H1 (cell line): ENCODE results near the gene CYP11A1. TPM values are rescaled to one million over a fixed set of nuclear protein-coding genes. Genes with fewer than 3 reads are reported as not detected.

Experiments
- CTCF ChIA-PET: fragments of 300-600 bp; sonication (Branson Sonifier 250); formaldehyde crosslinking; loops from one replicate; lab custom pipeline; 2021; ENCODE audit not compliant: partially characterized antibody; lab: Charles Lee
- POLR2A ChIA-PET: fragments of 300-600 bp; sonication (Branson Sonifier 250); formaldehyde crosslinking; loops from one replicate; lab custom pipeline; 2021; ENCODE audit warnings: inconsistent platforms; ENCODE audit not compliant: partially characterized antibody; lab: Charles Lee
- DNase-seq, 2 experiments: peaks; one replicate each; pipeline versions ENCODE4 v3.0.0 to v3.0.0-alpha.2; 2010 to 2022; ENCODE audit warnings: low spot score in 2 of 2, low read depth in 1 of 2, mixed read lengths in 1 of 2
- FAIRE-seq: peaks from 2 replicates; lab custom pipeline; 2011; peaks lifted over from hg19 to GRCh38; lab: Jason Lieb, UNC
- H2AFZ ChIP-seq: 2 replicates; pipeline ENCODE4 v1.8.1; 2012; ENCODE audit warnings: low read length, inconsistent platforms
- H2AK5ac ChIP-seq: 2 replicates; pipeline ENCODE4 v1.6.1; 2013; ENCODE audit warnings: low read depth, low read length
- H2BK120ac ChIP-seq: replicated peaks from 2 replicates; pipeline ENCODE3; 2013; ENCODE audit warnings: low read depth, low read length, inconsistent platforms
- H2BK12ac ChIP-seq: 2 replicates; pipeline ENCODE4 v1.6.1; 2013; ENCODE audit warnings: low read depth, low read length
- H2BK15ac ChIP-seq: 2 replicates; pipeline ENCODE4 v1.6.1; 2013; ENCODE audit warnings: low read length
- H2BK20ac ChIP-seq: 2 replicates; pipeline ENCODE4 v1.6.1; 2013; ENCODE audit warnings: low read length
- H2BK5ac ChIP-seq: 2 replicates; pipeline ENCODE4 v1.6.1; 2013; ENCODE audit warnings: low read depth, low read length
- H3K14ac ChIP-seq: 2 replicates; pipeline ENCODE4 v1.6.1; 2013; ENCODE audit warnings: inconsistent platforms; ENCODE audit not compliant: insufficient read length
- H3K18ac ChIP-seq: 2 replicates; pipeline ENCODE4 v1.6.1; 2013; ENCODE audit warnings: low read length; ENCODE audit errors: extremely low read depth
- H3K23ac ChIP-seq: 2 replicates; pipeline ENCODE4 v1.6.1; 2013; ENCODE audit warnings: inconsistent platforms; ENCODE audit not compliant: insufficient read length
- H3K23me2 ChIP-seq: 2 replicates; pipeline ENCODE4 v1.6.1; 2013; ENCODE audit warnings: low read depth, low read length
- H3K27ac ChIP-seq: 2 replicates; pipeline ENCODE4 v1.6.1; 2011; ENCODE audit warnings: low read depth, low read length, inconsistent platforms
- H3K27me3 ChIP-seq, 4 experiments: replicated peaks in 1 of 4; 1 replicate in 1 of 4; 2 replicates in 3 of 4; pipeline versions ENCODE4 v1.6.1 to v1.8.1; 2011 to 2013; ENCODE audit warnings: low read length in 3 of 4, mild to moderate bottlenecking in 3 of 4, inconsistent platforms in 2 of 4, mixed read lengths in 2 of 4, moderate library complexity in 1 of 4; ENCODE audit not compliant: control insufficient read depth in 3 of 4, insufficient read depth in 3 of 4; ENCODE audit errors: extremely low read depth in 1 of 4
- H3K36me3 ChIP-seq, 4 experiments: 2 replicates each; pipeline versions ENCODE4 v1.6.1 to v1.8.1; 2011 to 2013; ENCODE audit warnings: mild to moderate bottlenecking in 4 of 4, low read length in 3 of 4, moderate library complexity in 2 of 4, control low read depth in 1 of 4, inconsistent platforms in 1 of 4; ENCODE audit not compliant: insufficient read depth in 4 of 4, control insufficient read depth in 2 of 4
- H3K4ac ChIP-seq: replicated peaks from 2 replicates; pipeline ENCODE3; 2013; ENCODE audit warnings: low read length, low read depth, mixed read lengths, inconsistent platforms; ENCODE audit not compliant: insufficient read length
- H3K4me1 ChIP-seq, 4 experiments: replicated peaks in 1 of 4; 1 replicate in 1 of 4; 2 replicates in 3 of 4; pipeline versions ENCODE4 v1.6.1 to v1.8.1; 2011 to 2013; ENCODE audit warnings: low read length in 3 of 4, inconsistent platforms in 2 of 4, mixed read lengths in 1 of 4; ENCODE audit not compliant: insufficient read depth in 4 of 4, control insufficient read depth in 3 of 4
- H3K4me2 ChIP-seq, 2 experiments: 2 replicates each; pipeline versions ENCODE4 v1.6.1 to v1.8.1; 2011 to 2013; ENCODE audit warnings: low read depth in 2 of 2, low read length in 2 of 2, control low read depth in 1 of 2, inconsistent platforms in 1 of 2, mild to moderate bottlenecking in 1 of 2; ENCODE audit not compliant: insufficient read depth in 1 of 2
- H3K4me3 ChIP-seq, 4 experiments: fragments of 200-600, 300-600 bp in 1 of 4; sonication (generic), shearing (Covaris generic), sonication (Bioruptor Twin) in 1 of 4; 2 replicates each; pipeline versions ENCODE4 v1.5.1 to v1.8.1; 2011 to 2016; ENCODE audit warnings: low read length in 4 of 4, low read depth in 3 of 4, control low read depth in 2 of 4, inconsistent platforms in 2 of 4, mild to moderate bottlenecking in 2 of 4, mixed read lengths in 1 of 4, moderate library complexity in 1 of 4; ENCODE audit not compliant: insufficient read depth in 2 of 4; ENCODE audit errors: extremely low read depth in 1 of 4
- H3K56ac ChIP-seq: replicated peaks from 2 replicates; pipeline ENCODE3; 2013; ENCODE audit warnings: low read depth, mild to moderate bottlenecking, mixed read lengths, low read length, inconsistent platforms; ENCODE audit not compliant: insufficient read length
- H3K79me1 ChIP-seq: 2 replicates; pipeline ENCODE4 v1.6.1; 2013; ENCODE audit warnings: low read depth, low read length, control low read depth
- H3K79me2 ChIP-seq, 2 experiments: 2 replicates each; pipeline versions ENCODE4 v1.6.1 to v1.8.1; 2012 to 2013; ENCODE audit warnings: low read length in 2 of 2, mild to moderate bottlenecking in 2 of 2, inconsistent platforms in 1 of 2; ENCODE audit not compliant: insufficient read depth in 2 of 2, control insufficient read depth in 1 of 2
- H3K9ac ChIP-seq, 4 experiments: replicated peaks in 1 of 4; 1 replicate in 1 of 4; 2 replicates in 3 of 4; pipeline versions ENCODE4 v1.6.1 to v1.8.1; 2011 to 2013; ENCODE audit warnings: low read depth in 3 of 4, low read length in 3 of 4, control low read depth in 2 of 4, mild to moderate bottlenecking in 2 of 4, moderate library complexity in 2 of 4, inconsistent platforms in 1 of 4; ENCODE audit errors: extremely low read depth in 1 of 4
- H3K9me3 ChIP-seq, 2 experiments: 2 replicates each; pipeline versions ENCODE4 v1.6.1 to v1.8.1; 2012 to 2013; ENCODE audit warnings: mild to moderate bottlenecking in 2 of 2, moderate library complexity in 2 of 2, control low read depth in 1 of 2, inconsistent platforms in 1 of 2, low read depth in 1 of 2, low read length in 1 of 2, mixed read lengths in 1 of 2; ENCODE audit not compliant: insufficient read depth in 2 of 2
- H4K20me1 ChIP-seq, 2 experiments: replicated peaks in 1 of 2; 2 replicates each; pipeline versions ENCODE3 to v1.8.1; 2011 to 2013; ENCODE audit warnings: inconsistent platforms in 2 of 2, low read length in 2 of 2, mild to moderate bottlenecking in 1 of 2; ENCODE audit not compliant: insufficient read depth in 2 of 2, control insufficient read depth in 1 of 2
- H4K5ac ChIP-seq: 2 replicates; pipeline ENCODE4 v1.6.1; 2013; ENCODE audit warnings: low read length, low read depth, mixed read lengths, inconsistent platforms; ENCODE audit not compliant: insufficient read length
- H4K8ac ChIP-seq: 2 replicates; pipeline ENCODE4 v1.8.0; 2013; ENCODE audit warnings: mild to moderate bottlenecking, moderate library complexity, low read length, inconsistent platforms; ENCODE audit not compliant: insufficient read depth; ENCODE audit errors: extremely low read depth
- H4K91ac ChIP-seq: replicated peaks from 2 replicates; pipeline ENCODE3; 2013; ENCODE audit warnings: low read length, mixed read lengths, inconsistent platforms; ENCODE audit not compliant: insufficient read length
- BCL11A ChIP-seq, 2 experiments: IDR thresholded peaks; one replicate each; pipeline ENCODE4 v1.6.1; 2011; ENCODE audit warnings: low read depth in 2 of 2, low read length in 2 of 2, mild to moderate bottlenecking in 2 of 2
- CBX5 ChIP-seq: fragments of 300-800, 300-1000 bp; sonication (generic); IDR thresholded peaks from 2 replicates; pipeline ENCODE4 v1.7.1; 2016; ENCODE audit warnings: antibody characterized with exemption, low read length, low read depth
- CHD2 ChIP-seq: IDR thresholded peaks from 2 replicates; pipeline ENCODE4 v1.6.1; 2012; ENCODE audit warnings: low read length, improper control_type of control experiment
- JUND ChIP-seq: IDR thresholded peaks from 2 replicates; pipeline ENCODE4 v1.6.1; 2011; ENCODE audit warnings: mild to moderate bottlenecking, improper control_type of control experiment, low read length
- KDM1A ChIP-seq: fragments of 200-600, 300-600 bp; sonication (generic); IDR thresholded peaks from 2 replicates; pipeline ENCODE4 v1.7.1; 2016; ENCODE audit warnings: mild to moderate bottlenecking, low read length, borderline replicate concordance
- KDM5A ChIP-seq: fragments of 200-600 bp; IDR thresholded peaks from 2 replicates; pipeline ENCODE4 v1.7.1; 2012; ENCODE audit warnings: mild to moderate bottlenecking, low read length, inconsistent platforms, mixed read lengths
- RNF2 ChIP-seq: fragments of 200-900, 300-1000 bp; sonication (generic); IDR thresholded peaks from 2 replicates; pipeline ENCODE4 v1.7.1; 2016; ENCODE audit warnings: borderline replicate concordance, low read depth, mild to moderate bottlenecking, antibody characterized with exemption, low read length; ENCODE audit not compliant: poor library complexity, severe bottlenecking; ENCODE audit errors: missing control alignments
- SAP30 ChIP-seq: fragments of 300-600 bp; sonication (generic); IDR thresholded peaks from 2 replicates; pipeline ENCODE4 v1.7.1; 2012; ENCODE audit warnings: low read length, moderate library complexity, mild to moderate bottlenecking, inconsistent platforms; ENCODE audit not compliant: insufficient read depth, insufficient replicate concordance
- TAF7 ChIP-seq: optimal IDR thresholded peaks from 2 replicates; pipeline ENCODE3; 2011; ENCODE audit warnings: low read depth, mild to moderate bottlenecking, inconsistent platforms, low read length, moderate library complexity, borderline replicate concordance
- TEAD4 ChIP-seq: IDR thresholded peaks from 2 replicates; pipeline ENCODE4 v1.6.1; 2012; ENCODE audit warnings: low read depth, low read length, inconsistent platforms, mixed read lengths
- YY1 ChIP-seq: IDR thresholded peaks from 2 replicates; pipeline ENCODE4 v1.6.1; 2011; ENCODE audit warnings: low read depth, mild to moderate bottlenecking, low read length
- WGBS, 2 experiments: shearing (Covaris generic) in 1 of 2; methylation state at CpG; one replicate each; pipeline versions ENCODE4 v1.1.6 to v1.1.7; 2013 to 2015; ENCODE audit warnings: low lambda C conversion rate in 2 of 2, mixed read lengths in 2 of 2, inconsistent platforms in 1 of 2, low coverage in 1 of 2, missing lambda C conversion rate in 1 of 2; ENCODE audit not compliant: insufficient replicate concordance in 2 of 2, insufficient coverage in 1 of 2, insufficient read length in 1 of 2; ENCODE audit errors: extremely low coverage in 1 of 2, missing lambda C conversion rate in 1 of 2; 5-methylcytosine and 5-hydroxymethylcytosine counted together
- polyA plus RNA-seq, 7 experiments: library from polyadenylated mRNA; depleted of rRNA in 3 of 7; stranded (reverse) in 5 of 7; unstranded in 2 of 7; fragments of >200 nt in 5 of 7; fragments of 200-250 nt in 2 of 7; gene quantifications; 1 replicate in 5 of 7; 2 replicates in 1 of 7; 4 replicates in 1 of 7; pipeline versions ENCODE4 v1.2.1 to v1.2.3, GENCODE V29; 2011 to 2013; ENCODE audit warnings: missing spikeins in 2 of 7, mixed read lengths in 2 of 7
- total RNA-seq: library from RNA; stranded (reverse); fragmentation: NEBNext Ultra II Directional; extraction: Animal tissue kit (Norgen Biotek cat#: 25700); gene quantifications from 2 replicates; pipeline ENCODE4 v1.2.1, GENCODE V29; 2021
- TF ChIP-seq, protein P1 (sequence below): IDR thresholded peaks from 2 replicates; pipeline ENCODE4 v1.6.1; 2012; ENCODE audit warnings: inconsistent platforms

Gene CYP11A1
- total and polyA plus RNA-seq, 2 of the 8 experiments (the other 6 are each of a cell fraction or from before 2014, with no cell fraction given), result 1.9 to 7.2 TPM

DNA sequence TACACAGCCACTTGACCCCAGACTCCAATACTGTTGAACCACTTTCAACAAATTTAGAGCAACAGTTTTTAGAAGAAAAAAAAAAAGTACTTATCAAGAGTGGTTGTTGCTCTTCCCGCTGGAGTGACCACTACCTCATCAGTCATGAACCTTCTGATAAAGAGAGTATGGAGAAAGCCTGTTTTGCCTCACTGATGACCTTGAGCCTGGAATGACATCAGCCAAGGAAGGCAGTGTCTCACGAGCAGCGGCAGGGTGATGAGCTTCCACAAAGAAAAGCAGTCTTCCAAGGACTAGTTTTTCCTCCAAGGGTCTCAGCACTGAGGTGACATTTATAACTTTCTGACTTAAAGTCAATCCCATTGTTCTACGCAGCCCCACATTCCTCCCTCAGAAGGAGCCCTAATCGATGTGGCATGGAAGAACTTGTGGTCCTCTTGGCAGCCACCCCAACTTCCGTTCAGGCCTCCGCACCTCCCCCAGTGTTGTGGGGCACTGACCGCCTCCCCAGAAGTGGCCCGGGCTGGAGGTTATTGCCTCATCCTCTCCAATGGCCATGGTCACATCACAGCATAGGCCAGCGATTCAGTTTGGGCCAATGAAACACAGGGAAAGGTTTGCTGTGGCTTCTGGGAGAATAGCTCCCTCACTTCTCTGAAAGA is 1.8 kb upstream of the CYP11A1 start:
- Histone ChIP-seq H3K23me2 (peaks cover 10% of the 10 kb centered on the region; the same call in 1 of the 2 replicates), H4K8ac (0 out of 2 replicates have a peak overlapping the region, but pooled peaks have one; percentile 7), H3K56ac (no peak overlapping the region), H3K4me3 (no peak overlapping the region), H3K27ac (no peak overlapping the region), H3K36me3 (no peaks in the 10 kb centered on the region), H2BK12ac (no peak overlapping the region), H2AFZ (no peak overlapping the region), H3K4ac (no peak overlapping the region), H3K9me3 (no peaks in the 10 kb centered on the region), H4K5ac (no peak overlapping the region), H3K27me3 (peaks cover 0 to 16% (median 10%) of the 10 kb centered on the region in 4 experiments; a peak in 5 of 7 replicates), H2BK5ac (no peak overlapping the region), H2AK5ac (no peak overlapping the region), H3K4me2 (no peak overlapping the region), H3K14ac (no peak overlapping the region), H4K91ac (no peak overlapping the region), H2BK20ac (no peak overlapping the region), H2BK15ac (no peak overlapping the region), H3K23ac (no peak overlapping the region), H3K79me2 (no peaks in the 10 kb centered on the region), H2BK120ac (no peak overlapping the region), H3K79me1 (no peaks in the 10 kb centered on the region), H3K9ac (no peak overlapping the region), H3K4me1 (peaks cover 8 to 13% (median 12%) of the 10 kb centered on the region in 4 experiments), H4K20me1 (no peaks in the 10 kb centered on the region), H3K18ac (no peak overlapping the region)
- WGBS, 2 experiments, result 80% methylated on average over 10 of the region's 10 CpGs; no CpG with 5 or more reads in 1 of the 2 experiments
- FAIRE-seq (no peak), DNase-seq (no peak)
- ChIA-PET POLR2A (interaction anchor here (1.6 to 1.7 kb wide), 2 partner anchors 10 to 92 kb away, joined by 4 to 5 read pairs; partner anchors contain the start of gene UBL7), CTCF (interaction anchor here (0.6 to 36.8 kb wide), 7 partner anchors 10 to 672 kb away, joined by 3 to 1311 read pairs (median 3); partner anchors contain the start of gene SEMA7A)
- TF ChIP-seq TAF7 (no peak), JUND (no peak), BCL11A (IDR thresholded peaks at IDR 0.05; ENCODE audit: low read depth in 2 of 2, low read length in 2 of 2) (no peak), KDM5A (no peak), CBX5 (no peak), TEAD4 (no peak), YY1 (no peak), CHD2 (no peak), SAP30 (no peak), RNF2 (no peak), KDM1A (no peak)
- TF ChIP-seq, protein P1, sequence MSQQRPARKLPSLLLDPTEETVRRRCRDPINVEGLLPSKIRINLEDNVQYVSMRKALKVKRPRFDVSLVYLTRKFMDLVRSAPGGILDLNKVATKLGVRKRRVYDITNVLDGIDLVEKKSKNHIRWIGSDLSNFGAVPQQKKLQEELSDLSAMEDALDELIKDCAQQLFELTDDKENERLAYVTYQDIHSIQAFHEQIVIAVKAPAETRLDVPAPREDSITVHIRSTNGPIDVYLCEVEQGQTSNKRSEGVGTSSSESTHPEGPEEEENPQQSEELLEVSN, result no peak
